HEK293T (cell line): Measurements from ENCODE around the gene MAGIX.

Experiments used
- ELF4 ChIP-seq: fragments of 450-650 bp; IDR thresholded peaks from 2 replicates; pipeline ENCODE4 v1.6.1; 2017; ENCODE audit warnings: antibody characterized with exemption
- FOXA1 ChIP-seq: fragments of 450-650 bp; IDR thresholded peaks from 2 replicates; pipeline ENCODE4 v1.6.1; 2016; ENCODE audit warnings: mild to moderate bottlenecking
- FOXM1 ChIP-seq: fragments of 450-650 bp; IDR thresholded peaks from 2 replicates; pipeline ENCODE4 v1.6.1; 2017; ENCODE audit warnings: mild to moderate bottlenecking, borderline replicate concordance
- SUZ12 ChIP-seq: fragments of 450-650 bp; IDR thresholded peaks from 2 replicates; pipeline ENCODE4 v1.6.1; 2016; ENCODE audit warnings: mild to moderate bottlenecking
- ZNF384 ChIP-seq: fragments of 450-650 bp; IDR thresholded peaks from 2 replicates; pipeline ENCODE4 v1.6.1; 2016
- TF ChIP-seq, protein P1 (sequence below): fragments of 450-650 bp; IDR thresholded peaks from 2 replicates; pipeline ENCODE4 v1.6.1; 2016

- TF ChIP-seq FOXM1 (no peak), ZNF384 (no peak), ELF4 (no peak), FOXA1 (no peak), SUZ12 (no peak)
- TF ChIP-seq, protein P1, sequence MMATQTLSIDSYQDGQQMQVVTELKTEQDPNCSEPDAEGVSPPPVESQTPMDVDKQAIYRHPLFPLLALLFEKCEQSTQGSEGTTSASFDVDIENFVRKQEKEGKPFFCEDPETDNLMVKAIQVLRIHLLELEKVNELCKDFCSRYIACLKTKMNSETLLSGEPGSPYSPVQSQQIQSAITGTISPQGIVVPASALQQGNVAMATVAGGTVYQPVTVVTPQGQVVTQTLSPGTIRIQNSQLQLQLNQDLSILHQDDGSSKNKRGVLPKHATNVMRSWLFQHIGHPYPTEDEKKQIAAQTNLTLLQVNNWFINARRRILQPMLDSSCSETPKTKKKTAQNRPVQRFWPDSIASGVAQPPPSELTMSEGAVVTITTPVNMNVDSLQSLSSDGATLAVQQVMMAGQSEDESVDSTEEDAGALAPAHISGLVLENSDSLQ, result no peak
Measured at GRCh38 chrX:49164589-49165360, 2.2 kb downstream of the MAGIX start.
